Vagina (tissue), 2 donors: Measurements from ENCODE around the gene RPAP3.

Source experiments
- POLR2A ChIP-seq, 2 donors: fragments of 450-650 bp; IDR thresholded peaks; one replicate each; pipeline ENCODE4 v1.6.1; 2017; ENCODE audit warnings: antibody characterized with exemption in 2 of 2, mild to moderate bottlenecking in 2 of 2, moderate library complexity in 2 of 2
- POLR2AphosphoS5 ChIP-seq, 2 donors: sonication (generic); formaldehyde crosslinking; IDR thresholded peaks; one replicate each; pipeline ENCODE4 v1.9.0; 2017; ENCODE audit warnings: antibody characterized with exemption in 2 of 2, mild to moderate bottlenecking in 2 of 2, low read depth in 1 of 2; ENCODE audit not compliant: insufficient read depth in 1 of 2
- TF ChIP-seq, protein P1 (sequence below), 3 experiments: fragments of 450-650 bp in 2 of 3; fragments of 200-600 bp in 1 of 3; sonication (generic) in 1 of 3; IDR thresholded peaks; one replicate each; pipeline ENCODE4 v1.5.1; 2017 to 2019; ENCODE audit warnings: antibody characterized with exemption in 3 of 3, mild to moderate bottlenecking in 2 of 3, moderate library complexity in 2 of 3

DNA sequence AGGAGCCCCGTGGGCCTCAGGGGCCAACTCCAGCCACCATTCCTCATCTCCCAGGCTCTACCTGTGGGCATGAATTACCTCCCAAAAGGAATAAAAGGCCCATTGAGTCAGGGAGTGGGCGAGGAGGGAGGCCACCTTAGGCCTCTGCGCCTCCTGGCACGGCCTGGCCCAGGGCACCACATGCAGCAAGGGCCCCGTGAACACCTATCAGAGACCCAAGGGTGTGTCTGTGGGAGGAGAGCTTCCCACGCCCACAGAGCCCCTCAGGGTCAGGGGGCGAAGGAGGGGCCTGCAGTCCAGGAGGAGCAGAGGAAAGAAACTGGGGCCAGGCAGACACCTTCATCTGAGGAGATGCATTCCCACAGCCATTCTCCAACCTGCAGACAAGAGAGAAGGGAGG lies 40.7 kb upstream of the RPAP3 start:
- TF ChIP-seq, protein P1, sequence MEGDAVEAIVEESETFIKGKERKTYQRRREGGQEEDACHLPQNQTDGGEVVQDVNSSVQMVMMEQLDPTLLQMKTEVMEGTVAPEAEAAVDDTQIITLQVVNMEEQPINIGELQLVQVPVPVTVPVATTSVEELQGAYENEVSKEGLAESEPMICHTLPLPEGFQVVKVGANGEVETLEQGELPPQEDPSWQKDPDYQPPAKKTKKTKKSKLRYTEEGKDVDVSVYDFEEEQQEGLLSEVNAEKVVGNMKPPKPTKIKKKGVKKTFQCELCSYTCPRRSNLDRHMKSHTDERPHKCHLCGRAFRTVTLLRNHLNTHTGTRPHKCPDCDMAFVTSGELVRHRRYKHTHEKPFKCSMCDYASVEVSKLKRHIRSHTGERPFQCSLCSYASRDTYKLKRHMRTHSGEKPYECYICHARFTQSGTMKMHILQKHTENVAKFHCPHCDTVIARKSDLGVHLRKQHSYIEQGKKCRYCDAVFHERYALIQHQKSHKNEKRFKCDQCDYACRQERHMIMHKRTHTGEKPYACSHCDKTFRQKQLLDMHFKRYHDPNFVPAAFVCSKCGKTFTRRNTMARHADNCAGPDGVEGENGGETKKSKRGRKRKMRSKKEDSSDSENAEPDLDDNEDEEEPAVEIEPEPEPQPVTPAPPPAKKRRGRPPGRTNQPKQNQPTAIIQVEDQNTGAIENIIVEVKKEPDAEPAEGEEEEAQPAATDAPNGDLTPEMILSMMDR (IDR thresholded peaks at IDR 0.05), result no peak
- TF ChIP-seq POLR2A (IDR thresholded peaks at IDR 0.05) (no peak), POLR2AphosphoS5 (IDR thresholded peaks at IDR 0.05; ENCODE audit: insufficient read depth in 1 of 2, low read depth in 1 of 2) (no peak)
